Measurements from ENCODE around the gene MAT2A. TPM values are rescaled to one million over a fixed set of nuclear protein-coding genes. Genes with fewer than 3 reads are reported as not detected.
A peak's percentile ranks its signal among the peaks of the same experiment; 100 is the strongest.
"Not testable (repeated sequence)": the region's sequence is repeated elsewhere in the genome, so short reads cannot be mapped to it uniquely, and the experiment has no call there.

The MAT2A gene
- total RNA-seq, 4 donors from 2014 or later = 139 to 164 (median 145) TPM

GRCh38 chr2:85539361-85540132 is 579 bp downstream of the MAT2A start:
- H3K27me3 ChIP-seq = no peaks in the 10 kb centered on the region

GRCh38 chr2:85540133-85540648 is 1.2 kb downstream of the MAT2A start:
- Histone ChIP-seq H3K27me3 (no peaks in the 10 kb centered on the region), H3K9me3 (no peaks in the 10 kb centered on the region), H3K27ac (peak overlapping the region; percentile 97 to 99 (median 98)), H3K4me3 (peak overlapping the region; percentile 71 to 98 (median 82)), H3K4me1 (peaks cover 0 to 53% (median 26%) of the 10 kb centered on the region in 4 donors), H3K36me3 (peaks cover 11 to 41% (median 32%) of the 10 kb centered on the region in 3 donors)
- no peak for DNase-seq (ENCODE audit: low spot score in 2 of 2)
- 3 to 7% methylated on average over 11 of the region's 11 CpGs for WGBS, 2 donors
- TF ChIP-seq, protein P1, sequence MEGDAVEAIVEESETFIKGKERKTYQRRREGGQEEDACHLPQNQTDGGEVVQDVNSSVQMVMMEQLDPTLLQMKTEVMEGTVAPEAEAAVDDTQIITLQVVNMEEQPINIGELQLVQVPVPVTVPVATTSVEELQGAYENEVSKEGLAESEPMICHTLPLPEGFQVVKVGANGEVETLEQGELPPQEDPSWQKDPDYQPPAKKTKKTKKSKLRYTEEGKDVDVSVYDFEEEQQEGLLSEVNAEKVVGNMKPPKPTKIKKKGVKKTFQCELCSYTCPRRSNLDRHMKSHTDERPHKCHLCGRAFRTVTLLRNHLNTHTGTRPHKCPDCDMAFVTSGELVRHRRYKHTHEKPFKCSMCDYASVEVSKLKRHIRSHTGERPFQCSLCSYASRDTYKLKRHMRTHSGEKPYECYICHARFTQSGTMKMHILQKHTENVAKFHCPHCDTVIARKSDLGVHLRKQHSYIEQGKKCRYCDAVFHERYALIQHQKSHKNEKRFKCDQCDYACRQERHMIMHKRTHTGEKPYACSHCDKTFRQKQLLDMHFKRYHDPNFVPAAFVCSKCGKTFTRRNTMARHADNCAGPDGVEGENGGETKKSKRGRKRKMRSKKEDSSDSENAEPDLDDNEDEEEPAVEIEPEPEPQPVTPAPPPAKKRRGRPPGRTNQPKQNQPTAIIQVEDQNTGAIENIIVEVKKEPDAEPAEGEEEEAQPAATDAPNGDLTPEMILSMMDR (IDR thresholded peaks at IDR 0.05) = no peak
- no peak for TF ChIP-seq POLR2A (IDR thresholded peaks at IDR 0.05)
- TF ChIP-seq EP300 (IDR thresholded peaks at IDR 0.05) = no peak

More at GRCh38 chr2:85539361-85540132, 579 bp downstream of the MAT2A start:
- WGBS, 2 donors = 0 to 1% methylated on average over 45 to 48 of the region's 67 CpGs
- Histone ChIP-seq H3K27ac (peak overlapping the region; percentile 97 to 99 (median 98)), H3K36me3 (peaks cover 10 to 36% (median 26%) of the 10 kb centered on the region in 3 donors), H3K9me3 (no peaks in the 10 kb centered on the region), H3K4me1 (peaks cover 0 to 52% (median 26%) of the 10 kb centered on the region in 4 donors), H3K4me3 (peak overlapping the region; percentile 71 to 98 (median 82))
- DNase-seq (ENCODE audit: low spot score in 2 of 2) = peak; percentile 53 to 57
- peak in 1 of 2 donors; percentile 59 for TF ChIP-seq EP300 (IDR thresholded peaks at IDR 0.05)
- no peak for TF ChIP-seq POLR2A (IDR thresholded peaks at IDR 0.05)
- TF ChIP-seq, protein P1 (IDR thresholded peaks at IDR 0.05) = peak in 1 of 5 experiments; percentile 11

DNA sequence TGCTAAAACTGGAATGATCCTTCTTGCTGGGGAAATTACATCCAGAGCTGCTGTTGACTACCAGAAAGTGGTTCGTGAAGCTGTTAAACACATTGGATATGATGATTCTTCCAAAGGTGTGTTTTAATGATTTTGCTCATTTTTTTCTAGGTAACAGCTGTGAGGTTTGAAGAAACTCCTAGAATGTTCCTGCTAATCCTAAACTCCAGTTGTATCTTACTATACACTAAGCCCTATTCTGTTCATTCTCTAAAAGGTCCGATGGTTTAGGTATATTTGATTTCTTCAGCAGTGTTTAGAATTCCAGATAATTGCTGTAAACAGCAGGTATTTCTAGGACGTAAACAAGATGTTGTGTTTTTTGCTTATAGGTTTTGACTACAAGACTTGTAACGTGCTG is 2.3 kb downstream of the MAT2A start:
- H3K4me1 ChIP-seq = peaks cover 0 to 50% (median 26%) of the 10 kb centered on the region in 4 donors
- H3K9me3 ChIP-seq = no peaks in the 10 kb centered on the region
- WGBS, 2 donors = 50% methylated on average over 4 of the region's 4 CpGs
- peaks cover 11 to 52% (median 40%) of the 10 kb centered on the region in 3 donors for H3K36me3 ChIP-seq
- peak overlapping the region; percentile 10 to 98 (median 57) for H3K27ac ChIP-seq
- DNase-seq (ENCODE audit: low spot score in 2 of 2) = no peak
- TF ChIP-seq POLR2A (IDR thresholded peaks at IDR 0.05) (no peak), EP300 (IDR thresholded peaks at IDR 0.05) (no peak)
- H3K27me3 ChIP-seq = no peaks in the 10 kb centered on the region
- H3K4me3 ChIP-seq = peak overlapping the region in 3 of 4 donors; percentile 71 to 98 (median 79)

- no peaks in the 10 kb centered on the region for H3K27me3 ChIP-seq
- H3K27ac ChIP-seq = peak overlapping the region in 3 of 4 donors; percentile 10 to 98 (median 97)
- H3K9me3 ChIP-seq = no peaks in the 10 kb centered on the region
- WGBS, 2 donors = 41 to 42% methylated on average over 5 of the region's 5 CpGs
- H3K36me3 ChIP-seq = peaks cover 11 to 58% (median 40%) of the 10 kb centered on the region in 3 donors
- no peak for TF ChIP-seq POLR2A (IDR thresholded peaks at IDR 0.05)
- TF ChIP-seq EP300 (IDR thresholded peaks at IDR 0.05) = no peak
- TF ChIP-seq, protein P1 (IDR thresholded peaks at IDR 0.05) = no peak
- no peak for DNase-seq (ENCODE audit: low spot score in 2 of 2)
- H3K4me1 ChIP-seq = peaks cover 0 to 44% (median 23%) of the 10 kb centered on the region in 4 donors
- peak overlapping the region in 3 of 4 donors; percentile 71 to 98 (median 79) for H3K4me3 ChIP-seq
Measured at GRCh38 chr2:85541753-85542457, 2.9 kb downstream of the MAT2A start.

DNA sequence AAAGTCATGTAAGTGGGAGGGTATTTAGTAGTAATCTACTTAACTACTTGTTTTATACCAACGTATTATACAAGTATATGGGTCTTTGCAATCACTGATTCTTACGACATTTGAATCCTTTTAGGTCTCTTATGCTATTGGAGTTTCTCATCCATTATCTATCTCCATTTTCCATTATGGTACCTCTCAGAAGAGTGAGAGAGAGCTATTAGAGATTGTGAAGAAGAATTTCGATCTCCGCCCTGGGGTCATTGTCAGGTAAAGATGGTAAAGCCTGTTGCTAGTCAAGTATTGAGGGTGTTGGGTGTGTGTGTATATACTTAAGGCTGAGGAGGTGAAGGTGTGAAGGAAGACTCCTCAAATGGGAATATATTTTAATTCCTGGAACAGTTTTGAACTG is 3.8 kb downstream of the MAT2A start:
- Histone ChIP-seq H3K9me3 (no peaks in the 10 kb centered on the region), H3K36me3 (peaks cover 11 to 65% (median 40%) of the 10 kb centered on the region in 3 donors), H3K4me1 (peaks cover 0 to 36% (median 16%) of the 10 kb centered on the region in 4 donors), H3K27me3 (no peaks in the 10 kb centered on the region), H3K4me3 (no peak overlapping the region), H3K27ac (peak overlapping the region in 1 of 4 donors; percentile 3)
- TF ChIP-seq POLR2A (IDR thresholded peaks at IDR 0.05) (no peak), EP300 (IDR thresholded peaks at IDR 0.05) (no peak)
- TF ChIP-seq, protein P1 (IDR thresholded peaks at IDR 0.05) = no peak
- 80 to 81% methylated on average over 4 of the region's 4 CpGs for WGBS, 2 donors
- DNase-seq (ENCODE audit: low spot score in 2 of 2) = no peak

DNA sequence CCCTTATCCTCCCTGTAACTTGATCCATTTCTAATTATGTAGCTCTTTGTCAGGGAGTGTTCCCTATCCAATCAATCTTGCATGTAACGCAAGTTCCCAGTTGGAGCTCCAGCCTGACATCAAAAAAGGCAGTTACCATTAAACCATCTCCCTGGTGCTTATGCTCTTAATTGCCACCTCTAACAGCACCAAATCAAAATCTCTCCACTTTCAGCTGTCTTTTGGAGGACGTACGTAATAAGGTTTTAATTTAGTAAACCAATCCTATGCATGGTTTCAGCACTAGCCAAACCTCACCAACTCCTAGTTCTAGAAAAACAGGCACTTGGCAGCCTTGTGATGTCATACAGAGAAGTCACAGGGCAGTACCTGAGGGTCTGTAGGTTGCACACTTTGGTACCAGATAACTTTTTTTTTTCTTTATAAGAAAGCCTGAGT is 5.3 kb downstream of the MAT2A start:
- not testable (repeated sequence) for H3K27ac ChIP-seq, H3K4me3 ChIP-seq
- H3K4me1 ChIP-seq = peaks cover 0 to 36% (median 16%) of the 10 kb centered on the region in 4 donors

DNA sequence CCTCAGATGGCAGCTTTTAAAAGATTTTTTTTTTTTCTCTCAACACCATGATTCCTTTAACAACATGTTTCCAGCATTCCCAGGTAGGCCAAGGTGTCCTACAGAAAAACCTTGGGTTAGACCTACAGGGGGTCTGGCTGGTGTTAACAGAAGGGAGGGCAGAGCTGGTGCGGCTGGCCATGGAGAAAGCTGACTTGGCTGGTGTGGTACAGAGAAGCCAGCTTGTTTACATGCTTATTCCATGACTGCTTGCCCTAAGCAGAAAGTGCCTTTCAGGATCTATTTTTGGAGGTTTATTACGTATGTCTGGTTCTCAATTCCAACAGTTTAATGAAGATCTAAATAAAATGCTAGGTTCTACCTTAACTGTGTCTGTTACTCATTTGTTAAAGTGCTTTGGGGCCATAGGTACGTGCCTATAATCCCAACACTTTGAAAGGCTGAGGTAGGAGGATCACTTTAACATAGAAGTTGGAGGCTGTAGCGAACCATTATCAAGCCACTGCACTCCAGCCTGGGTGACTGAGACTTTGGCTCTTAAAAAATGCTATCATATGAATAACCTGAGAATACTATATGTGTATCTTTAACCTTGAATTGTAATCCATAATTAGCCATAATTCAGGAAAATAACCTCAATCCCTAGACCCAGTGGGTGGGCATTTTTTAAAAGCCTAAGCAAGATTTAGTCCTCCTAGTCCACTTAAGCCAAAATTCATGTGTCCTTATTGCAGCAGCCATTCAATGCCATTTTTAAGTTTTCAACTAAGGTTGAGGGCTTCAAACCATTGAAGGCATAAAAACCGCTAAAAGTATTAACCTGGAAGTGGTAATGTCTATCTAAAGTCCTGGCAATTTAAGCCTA is 6.2 kb downstream of the MAT2A start:
- not testable (repeated sequence) for H3K27me3 ChIP-seq; H3K27ac ChIP-seq; H3K4me3 ChIP-seq; H3K9me3 ChIP-seq; DNase-seq (ENCODE audit: low spot score in 2 of 2)
- Histone ChIP-seq H3K4me1 (peaks cover 0 to 35% (median 16%) of the 10 kb centered on the region in 4 donors), H3K36me3 (peaks cover 11 to 88% (median 40%) of the 10 kb centered on the region in 3 donors)
- 70 to 84% methylated on average over 5 of the region's 5 CpGs for WGBS, 2 donors

More for the DNA sequence above, 5.3 kb downstream of the MAT2A start:
- not testable (repeated sequence) for DNase-seq (ENCODE audit: low spot score in 2 of 2); H3K27me3 ChIP-seq; H3K9me3 ChIP-seq
- H3K36me3 ChIP-seq = peaks cover 11 to 80% (median 40%) of the 10 kb centered on the region in 3 donors
- WGBS, 2 donors = 70 to 80% methylated on average over 3 of the region's 3 CpGs

Data from tibial nerve (tissue), 4 donors.